Dendritic cell treated with granulocyte-macrophage colony-stimulating factor and Interleukin-4, amounts not matched to agents 40 ng/mL and 50 ng/mL, for 4 days (primary cell): ENCODE measurements around the gene TCF23.

Experiments used
- H3K27ac Mint-ChIP-seq: one replicate; pipeline ENCODE4 v1.8.0; 2022; ENCODE audit warnings: mild to moderate bottlenecking, mixed read lengths
- H3K27me3 Mint-ChIP-seq: one replicate; pipeline ENCODE4 v1.8.0; 2022; ENCODE audit warnings: mild to moderate bottlenecking, mixed read lengths
- H3K36me3 Mint-ChIP-seq: one replicate; pipeline ENCODE4 v1.8.0; 2022; ENCODE audit warnings: low read depth, mixed read lengths
- H3K4me1 Mint-ChIP-seq: one replicate; pipeline ENCODE4 v1.8.0; 2022; ENCODE audit warnings: low read depth, mixed read lengths
- H3K4me3 Mint-ChIP-seq: one replicate; pipeline ENCODE4 v1.8.0; 2022; ENCODE audit warnings: mild to moderate bottlenecking, moderate library complexity, mixed read lengths
- H3K9me3 Mint-ChIP-seq: one replicate; pipeline ENCODE4 v1.8.0; 2022; ENCODE audit warnings: mixed read lengths
- intact Hi-C: fragments of 100-400 bp; cut with micrococcal nuclease; formaldehyde crosslinking; loops from one replicate; pipeline ENCODE4 v1.15.0; 2022

Gene TCF23

GRCh38 chr2:27121906-27122305 is 26.9 kb upstream of the TCF23 start:
- Mint-ChIP-seq H3K9me3 (no peaks in the 10 kb centered on the region), H3K27ac (peak overlapping the region; percentile 88)
- intact Hi-C loops, result no loop called here

GRCh38 chr2:27122791-27123190 is 26.0 kb upstream of the TCF23 start:
- Mint-ChIP-seq H3K4me1 (peaks cover 35% of the 10 kb centered on the region), H3K36me3 (no peaks in the 10 kb centered on the region), H3K9me3 (no peaks in the 10 kb centered on the region), H3K27ac (peak overlapping the region; percentile 88), H3K4me3 (peak overlapping the region; percentile 83), H3K27me3 (peaks cover 24% of the 10 kb centered on the region)
- intact Hi-C loops, result loop anchor here (1.0 kb wide), 1 partner anchor 12 kb away; the partner anchor contains the start of gene PREB

More at GRCh38 chr2:27121906-27122305, 26.9 kb upstream of the TCF23 start:
- peak overlapping the region; percentile 2 for H3K4me3 Mint-ChIP-seq
- peaks cover 36% of the 10 kb centered on the region for H3K4me1 Mint-ChIP-seq
- H3K36me3 Mint-ChIP-seq, result no peaks in the 10 kb centered on the region
- peaks cover 31% of the 10 kb centered on the region for H3K27me3 Mint-ChIP-seq

GRCh38 chr2:27123302-27124150 is 25.3 kb upstream of the TCF23 start, which contains the start of gene ABHD1:
Gene ABHD1, plus strand, starts transcription at chr2:27123815. Its CDS starts 134 bp downstream, at chr2:27123949.
- H3K4me3 Mint-ChIP-seq, result peak within 1 kb of the TSS; percentile 83
- intact Hi-C loops, result loop anchor here (1.0 kb wide), 1 partner anchor 11 kb away; the partner anchor contains the start of gene PREB
- H3K27me3 Mint-ChIP-seq, result peaks cover 16% of the 10 kb centered on the region
- H3K4me1 Mint-ChIP-seq, result peaks cover 28% of the 10 kb centered on the region
- peak within 1 kb of the TSS; percentile 88 for H3K27ac Mint-ChIP-seq
- no peaks in the 10 kb centered on the region for H3K9me3 Mint-ChIP-seq
- H3K36me3 Mint-ChIP-seq, result no peaks in the 10 kb centered on the region

GRCh38 chr2:27125104-27125503 is 23.7 kb upstream of the TCF23 start:
- Mint-ChIP-seq H3K27me3 (peaks cover 4% of the 10 kb centered on the region), H3K4me3 (no peak overlapping the region), H3K36me3 (peaks cover 12% of the 10 kb centered on the region), H3K27ac (no peak overlapping the region), H3K4me1 (peaks cover 22% of the 10 kb centered on the region), H3K9me3 (no peaks in the 10 kb centered on the region)
- intact Hi-C loops, result no loop called here

- Mint-ChIP-seq H3K27me3 (no peaks in the 10 kb centered on the region), H3K4me1 (peaks cover 22% of the 10 kb centered on the region), H3K27ac (no peak overlapping the region)
These were observed 22.5 kb upstream of the TCF23 start for GRCh38 chr2:27126252-27126710.

GRCh38 chr2:27127883-27128667 is 20.7 kb upstream of the TCF23 start:
- intact Hi-C loops, result no loop called here
- Mint-ChIP-seq H3K36me3 (peaks cover 42% of the 10 kb centered on the region), H3K27ac (no peak overlapping the region), H3K4me1 (peaks cover 12% of the 10 kb centered on the region), H3K4me3 (no peak overlapping the region), H3K9me3 (no peaks in the 10 kb centered on the region), H3K27me3 (no peaks in the 10 kb centered on the region)

More at GRCh38 chr2:27126252-27126710, 22.5 kb upstream of the TCF23 start:
- H3K4me3 Mint-ChIP-seq, result no peak overlapping the region
- no peaks in the 10 kb centered on the region for H3K9me3 Mint-ChIP-seq
- peaks cover 24% of the 10 kb centered on the region for H3K36me3 Mint-ChIP-seq
- intact Hi-C loops, result no loop called here

GRCh38 chr2:27128668-27129571 is 19.9 kb upstream of the TCF23 start:
- H3K4me1 Mint-ChIP-seq, result peaks cover 14% of the 10 kb centered on the region
- no peak overlapping the region for H3K4me3 Mint-ChIP-seq
- H3K27ac Mint-ChIP-seq, result peak overlapping the region; percentile 9
- intact Hi-C loops, result no loop called here
- no peaks in the 10 kb centered on the region for H3K9me3 Mint-ChIP-seq
- no peaks in the 10 kb centered on the region for H3K27me3 Mint-ChIP-seq
- H3K36me3 Mint-ChIP-seq, result peaks cover 48% of the 10 kb centered on the region

GRCh38 chr2:27130396-27130795 is 18.4 kb upstream of the TCF23 start:
- intact Hi-C loops, result no loop called here
- Mint-ChIP-seq H3K9me3 (no peaks in the 10 kb centered on the region), H3K27ac (no peak overlapping the region), H3K36me3 (peaks cover 56% of the 10 kb centered on the region), H3K4me1 (peaks cover 18% of the 10 kb centered on the region), H3K4me3 (no peak overlapping the region), H3K27me3 (no peaks in the 10 kb centered on the region)

GRCh38 chr2:27131429-27131828 is 17.4 kb upstream of the TCF23 start:
- intact Hi-C loops, result no loop called here
- Mint-ChIP-seq H3K36me3 (peaks cover 56% of the 10 kb centered on the region), H3K4me1 (peaks cover 20% of the 10 kb centered on the region), H3K9me3 (no peaks in the 10 kb centered on the region), H3K4me3 (no peak overlapping the region), H3K27ac (no peak overlapping the region), H3K27me3 (no peaks in the 10 kb centered on the region)

GRCh38 chr2:27133195-27133875 is 15.5 kb upstream of the TCF23 start:
- no peaks in the 10 kb centered on the region for H3K27me3 Mint-ChIP-seq
- intact Hi-C loops, result no loop called here
- peak overlapping the region; percentile 93 for H3K27ac Mint-ChIP-seq
- peaks cover 20% of the 10 kb centered on the region for H3K4me1 Mint-ChIP-seq
- peaks cover 56% of the 10 kb centered on the region for H3K36me3 Mint-ChIP-seq
- H3K4me3 Mint-ChIP-seq, result peak overlapping the region; percentile 95
- H3K9me3 Mint-ChIP-seq, result no peaks in the 10 kb centered on the region

GRCh38 chr2:27133905-27134780 is 14.7 kb upstream of the TCF23 start, which contains the start of gene PREB:
Gene PREB, minus strand, starts transcription at chr2:27134636. Its CDS starts 215 bp downstream, at chr2:27134421.
- H3K27ac Mint-ChIP-seq, result peak within 1 kb of the TSS; percentile 93
- peaks cover 20% of the 10 kb centered on the region for H3K4me1 Mint-ChIP-seq
- peaks cover 2% of the 10 kb centered on the region for H3K27me3 Mint-ChIP-seq
- H3K36me3 Mint-ChIP-seq, result peaks cover 54% of the 10 kb centered on the region
- H3K9me3 Mint-ChIP-seq, result no peaks in the 10 kb centered on the region
- intact Hi-C loops, result loop anchor here (1.0 to 2.0 kb wide), 2 partner anchors 11 to 75 kb away; partner anchors contain the start of gene ABHD1
- peak within 1 kb of the TSS; percentile 95 for H3K4me3 Mint-ChIP-seq
